Suprapubic skin (tissue), 4 donors: Measurements from ENCODE around the gene PGM1. TPM values are rescaled to one million over a fixed set of nuclear protein-coding genes. Genes with fewer than 3 reads are reported as not detected.

Experiments used
- DNase-seq, 2 donors: peaks; one replicate each; pipeline ENCODE4 v3.0.0-alpha.2; 2019; ENCODE audit warnings: low spot score in 2 of 2
- H3K27ac ChIP-seq: fragments of 200-600 bp; sonication (generic); one replicate; pipeline ENCODE4 v1.5.1; 2019
- H3K27me3 ChIP-seq: fragments of 200-600 bp; sonication (generic); one replicate; pipeline ENCODE4 v1.5.1; 2019
- H3K36me3 ChIP-seq: fragments of 200-600 bp; sonication (generic); one replicate; pipeline ENCODE4 v1.5.1; 2019
- H3K4me1 ChIP-seq: fragments of 200-600 bp; sonication (generic); one replicate; pipeline ENCODE4 v1.5.1; 2019
- H3K4me3 ChIP-seq: fragments of 200-600 bp; sonication (generic); one replicate; pipeline ENCODE4 v1.5.1; 2019; ENCODE audit warnings: mild to moderate bottlenecking
- H3K9me3 ChIP-seq: fragments of 200-600 bp; sonication (generic); one replicate; pipeline ENCODE4 v1.5.1; 2019
- CTCF ChIP-seq, 2 donors: fragments of 200-600 bp in 1 of 2; fragments of 450-650 bp in 1 of 2; sonication (generic) in 1 of 2; IDR thresholded peaks; one replicate each; pipeline ENCODE4 v1.5.1; 2016 to 2019; ENCODE audit warnings: antibody characterized with exemption in 2 of 2, mild to moderate bottlenecking in 1 of 2, moderate library complexity in 1 of 2
- EP300 ChIP-seq: sonication (generic); formaldehyde crosslinking; IDR thresholded peaks from one replicate; pipeline ENCODE4 v1.6.1; 2017; ENCODE audit warnings: antibody characterized with exemption
- POLR2A ChIP-seq, 2 donors: fragments of 450-650 bp; IDR thresholded peaks; one replicate each; pipeline ENCODE4 v1.6.1; 2017; ENCODE audit warnings: antibody characterized with exemption in 2 of 2, mild to moderate bottlenecking in 2 of 2, moderate library complexity in 2 of 2
- POLR2AphosphoS5 ChIP-seq, 3 donors: sonication (generic); formaldehyde crosslinking; IDR thresholded peaks; one replicate each; pipeline ENCODE4 v1.6.1; 2017; ENCODE audit warnings: antibody characterized with exemption in 3 of 3
- WGBS: methylation state at CpG from one replicate; pipeline ENCODE4 v1.1.5; 2018; 5-methylcytosine and 5-hydroxymethylcytosine counted together
- total RNA-seq, 4 donors: library from RNA; depleted of rRNA; stranded (reverse); fragments of >200 nt; gene quantifications; one replicate each; pipeline ENCODE4 v1.1.0, GENCODE V29; 2016

Gene PGM1
- total RNA-seq, 4 donors from 2014 or later = 38.9 to 52.8 (median 45.4) TPM

- Histone ChIP-seq H3K27me3 (no peaks in the 10 kb centered on the region), H3K4me3 (no peak overlapping the region), H3K27ac (no peak overlapping the region), H3K9me3 (no peaks in the 10 kb centered on the region), H3K4me1 (peaks cover 16% of the 10 kb centered on the region), H3K36me3 (peaks cover 8% of the 10 kb centered on the region)
- no peak for DNase-seq
- TF ChIP-seq POLR2A (IDR thresholded peaks at IDR 0.05) (no peak), CTCF (IDR thresholded peaks at IDR 0.05) (no peak), EP300 (no peak), POLR2AphosphoS5 (IDR thresholded peaks at IDR 0.05) (no peak)
- 96% methylated on average over 3 of the region's 3 CpGs for WGBS
Observed at GRCh38 chr1:63643517-63643916, 50.3 kb downstream of the PGM1 start.

- no peak for DNase-seq
- H3K4me1 ChIP-seq = peaks cover 16% of the 10 kb centered on the region
- no peaks in the 10 kb centered on the region for H3K27me3 ChIP-seq
- TF ChIP-seq EP300 (no peak), CTCF (IDR thresholded peaks at IDR 0.05) (no peak), POLR2A (IDR thresholded peaks at IDR 0.05) (no peak), POLR2AphosphoS5 (IDR thresholded peaks at IDR 0.05) (no peak)
- 56% methylated on average over 3 of the region's 3 CpGs for WGBS
- H3K4me3 ChIP-seq = no peak overlapping the region
- H3K36me3 ChIP-seq = peaks cover 8% of the 10 kb centered on the region
- no peaks in the 10 kb centered on the region for H3K9me3 ChIP-seq
- H3K27ac ChIP-seq = no peak overlapping the region
Observed at GRCh38 chr1:63643926-63644325, 50.7 kb downstream of the PGM1 start.

GRCh38 chr1:63645317-63645716 is 52.1 kb downstream of the PGM1 start:
- Histone ChIP-seq H3K4me1 (peaks cover 16% of the 10 kb centered on the region), H3K36me3 (peaks cover 13% of the 10 kb centered on the region), H3K27ac (no peak overlapping the region), H3K27me3 (no peaks in the 10 kb centered on the region), H3K4me3 (peak overlapping the region; percentile 20), H3K9me3 (no peaks in the 10 kb centered on the region)
- 27% methylated on average over 2 of the region's 2 CpGs for WGBS
- no peak for DNase-seq
- TF ChIP-seq EP300 (no peak), CTCF (IDR thresholded peaks at IDR 0.05) (no peak), POLR2A (IDR thresholded peaks at IDR 0.05) (no peak), POLR2AphosphoS5 (IDR thresholded peaks at IDR 0.05) (no peak)

GRCh38 chr1:63648689-63649088 is 55.5 kb downstream of the PGM1 start:
- Histone ChIP-seq H3K36me3 (peaks cover 17% of the 10 kb centered on the region), H3K4me3 (no peak overlapping the region), H3K27ac (no peak overlapping the region), H3K9me3 (no peaks in the 10 kb centered on the region), H3K27me3 (no peaks in the 10 kb centered on the region), H3K4me1 (peaks cover 16% of the 10 kb centered on the region)
- DNase-seq = no peak
- TF ChIP-seq POLR2AphosphoS5 (IDR thresholded peaks at IDR 0.05) = no peak
- no peak for TF ChIP-seq EP300
- no peak for TF ChIP-seq POLR2A (IDR thresholded peaks at IDR 0.05)
- TF ChIP-seq CTCF (IDR thresholded peaks at IDR 0.05) = no peak
- WGBS = 100% methylated on average over 1 of the region's 1 CpG

- 57% methylated on average over 6 of the region's 6 CpGs for WGBS
- Histone ChIP-seq H3K27me3 (no peaks in the 10 kb centered on the region), H3K4me3 (no peak overlapping the region), H3K36me3 (peaks cover 24% of the 10 kb centered on the region), H3K9me3 (no peaks in the 10 kb centered on the region), H3K27ac (no peak overlapping the region), H3K4me1 (no peaks in the 10 kb centered on the region)
- no peak for DNase-seq
- TF ChIP-seq EP300 (no peak), POLR2A (IDR thresholded peaks at IDR 0.05) (no peak), POLR2AphosphoS5 (IDR thresholded peaks at IDR 0.05) (no peak), CTCF (IDR thresholded peaks at IDR 0.05) (no peak)
Observed at GRCh38 chr1:63651161-63651701, 58.0 kb downstream of the PGM1 start.
